WTC11 (cell line): Measurements from ENCODE around the gene ABHD12.

Experiments
- ATF6 ChIP-seq: sonication (generic); formaldehyde crosslinking; IDR thresholded peaks from 2 replicates; pipeline ENCODE4 v1.8.1; 2023; ENCODE audit warnings: mild to moderate bottlenecking, missing genetic modification reagents
- CTCF ChIP-seq: fragments of 200-600 bp; IDR thresholded peaks from 2 replicates; pipeline ENCODE4 v1.8.0; 2022; ENCODE audit warnings: antibody characterized with exemption
- ESRRA ChIP-seq: sonication (generic); formaldehyde crosslinking; IDR thresholded peaks from 2 replicates; pipeline ENCODE4 v1.8.1; 2022; ENCODE audit warnings: mild to moderate bottlenecking, missing genetic modification reagents, borderline replicate concordance
- IRF2 ChIP-seq: sonication (generic); formaldehyde crosslinking; IDR thresholded peaks from 2 replicates; pipeline ENCODE4 v1.8.0; 2022; ENCODE audit warnings: low read depth, missing genetic modification reagents, borderline replicate concordance
- MYBL2 ChIP-seq: sonication (generic); formaldehyde crosslinking; IDR thresholded peaks from 2 replicates; pipeline ENCODE4 v1.8.1; 2023; ENCODE audit warnings: mild to moderate bottlenecking, moderate library complexity, missing genetic modification reagents
- NFYB ChIP-seq: sonication (generic); formaldehyde crosslinking; conservative IDR thresholded peaks from 2 replicates; pipeline ENCODE4 v1.8.0; 2022; ENCODE audit warnings: low read depth, missing genetic modification reagents
- NR3C1 ChIP-seq: sonication (generic); formaldehyde crosslinking; conservative IDR thresholded peaks from 2 replicates; pipeline ENCODE4 v1.8.1; 2023; ENCODE audit warnings: low read depth, mild to moderate bottlenecking, missing genetic modification reagents
- SP1 ChIP-seq: sonication (generic); formaldehyde crosslinking; conservative IDR thresholded peaks from 2 replicates; pipeline ENCODE4 v1.8.1; 2022; ENCODE audit warnings: missing genetic modification reagents
- USF2 ChIP-seq: sonication (generic); formaldehyde crosslinking; IDR thresholded peaks from 2 replicates; pipeline ENCODE4 v1.8.1; 2023; ENCODE audit warnings: mild to moderate bottlenecking, missing genetic modification reagents, moderate library complexity
- ZNF121 ChIP-seq: sonication (generic); formaldehyde crosslinking; IDR thresholded peaks from 2 replicates; pipeline ENCODE4 v1.8.0; 2023; ENCODE audit warnings: missing genetic modification reagents
- TF ChIP-seq, protein P1 (sequence below): sonication (generic); formaldehyde crosslinking; IDR thresholded peaks from 2 replicates; pipeline ENCODE4 v1.8.0; 2022; ENCODE audit warnings: missing genetic modification reagents
- TF ChIP-seq, protein P2 (sequence below): sonication (generic); formaldehyde crosslinking; conservative IDR thresholded peaks from 2 replicates; pipeline ENCODE4 v1.8.1; 2022; ENCODE audit warnings: mild to moderate bottlenecking, missing genetic modification reagents
- TF ChIP-seq, protein P3 (sequence below): sonication (generic); formaldehyde crosslinking; IDR thresholded peaks from 2 replicates; pipeline ENCODE4 v1.8.1; 2022; ENCODE audit warnings: low read depth, mild to moderate bottlenecking, moderate library complexity, missing genetic modification reagents, borderline replicate concordance

- TF ChIP-seq ZNF121 (CRISPR knock-in tag) (no peak), CTCF (no peak), MYBL2 (CRISPR knock-in tag) (no peak), IRF2 (CRISPR knock-in tag) (no peak), NFYB (CRISPR knock-in tag) (no peak), ESRRA (no peak), USF2 (CRISPR knock-in tag) (no peak), SP1 (CRISPR knock-in tag) (no peak), NR3C1 (CRISPR knock-in tag) (no peak), ATF6 (CRISPR knock-in tag) (no peak)
- TF ChIP-seq, protein P1, sequence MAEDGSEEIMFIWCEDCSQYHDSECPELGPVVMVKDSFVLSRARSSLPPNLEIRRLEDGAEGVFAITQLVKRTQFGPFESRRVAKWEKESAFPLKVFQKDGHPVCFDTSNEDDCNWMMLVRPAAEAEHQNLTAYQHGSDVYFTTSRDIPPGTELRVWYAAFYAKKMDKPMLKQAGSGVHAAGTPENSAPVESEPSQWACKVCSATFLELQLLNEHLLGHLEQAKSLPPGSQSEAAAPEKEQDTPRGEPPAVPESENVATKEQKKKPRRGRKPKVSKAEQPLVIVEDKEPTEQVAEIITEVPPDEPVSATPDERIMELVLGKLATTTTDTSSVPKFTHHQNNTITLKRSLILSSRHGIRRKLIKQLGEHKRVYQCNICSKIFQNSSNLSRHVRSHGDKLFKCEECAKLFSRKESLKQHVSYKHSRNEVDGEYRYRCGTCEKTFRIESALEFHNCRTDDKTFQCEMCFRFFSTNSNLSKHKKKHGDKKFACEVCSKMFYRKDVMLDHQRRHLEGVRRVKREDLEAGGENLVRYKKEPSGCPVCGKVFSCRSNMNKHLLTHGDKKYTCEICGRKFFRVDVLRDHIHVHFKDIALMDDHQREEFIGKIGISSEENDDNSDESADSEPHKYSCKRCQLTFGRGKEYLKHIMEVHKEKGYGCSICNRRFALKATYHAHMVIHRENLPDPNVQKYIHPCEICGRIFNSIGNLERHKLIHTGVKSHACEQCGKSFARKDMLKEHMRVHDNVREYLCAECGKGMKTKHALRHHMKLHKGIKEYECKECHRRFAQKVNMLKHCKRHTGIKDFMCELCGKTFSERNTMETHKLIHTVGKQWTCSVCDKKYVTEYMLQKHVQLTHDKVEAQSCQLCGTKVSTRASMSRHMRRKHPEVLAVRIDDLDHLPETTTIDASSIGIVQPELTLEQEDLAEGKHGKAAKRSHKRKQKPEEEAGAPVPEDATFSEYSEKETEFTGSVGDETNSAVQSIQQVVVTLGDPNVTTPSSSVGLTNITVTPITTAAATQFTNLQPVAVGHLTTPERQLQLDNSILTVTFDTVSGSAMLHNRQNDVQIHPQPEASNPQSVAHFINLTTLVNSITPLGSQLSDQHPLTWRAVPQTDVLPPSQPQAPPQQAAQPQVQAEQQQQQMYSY (CRISPR knock-in tag), result no peak
- TF ChIP-seq, protein P2, sequence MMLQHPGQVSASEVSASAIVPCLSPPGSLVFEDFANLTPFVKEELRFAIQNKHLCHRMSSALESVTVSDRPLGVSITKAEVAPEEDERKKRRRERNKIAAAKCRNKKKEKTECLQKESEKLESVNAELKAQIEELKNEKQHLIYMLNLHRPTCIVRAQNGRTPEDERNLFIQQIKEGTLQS (CRISPR knock-in tag), result no peak
- TF ChIP-seq, protein P3, sequence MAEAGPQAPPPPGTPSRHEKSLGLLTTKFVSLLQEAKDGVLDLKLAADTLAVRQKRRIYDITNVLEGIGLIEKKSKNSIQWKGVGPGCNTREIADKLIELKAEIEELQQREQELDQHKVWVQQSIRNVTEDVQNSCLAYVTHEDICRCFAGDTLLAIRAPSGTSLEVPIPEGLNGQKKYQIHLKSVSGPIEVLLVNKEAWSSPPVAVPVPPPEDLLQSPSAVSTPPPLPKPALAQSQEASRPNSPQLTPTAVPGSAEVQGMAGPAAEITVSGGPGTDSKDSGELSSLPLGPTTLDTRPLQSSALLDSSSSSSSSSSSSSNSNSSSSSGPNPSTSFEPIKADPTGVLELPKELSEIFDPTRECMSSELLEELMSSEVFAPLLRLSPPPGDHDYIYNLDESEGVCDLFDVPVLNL (CRISPR knock-in tag), result no peak
Observed at GRCh38 chr20:25280574-25281535, 109.8 kb downstream of the ABHD12 start.
